Dedifferentiated amniotic fluid mesenchymal stem cell (primary cell): ENCODE data around the gene GP1BB.
"Not testable (repeated sequence)": the region's sequence is repeated elsewhere in the genome, so short reads cannot be mapped to it uniquely, and the experiment has no call there.

Source experiments
- DNase-seq: peaks from one replicate; pipeline ENCODE4 v3.0.0-alpha.2; 2016; ENCODE audit errors: extremely low spot score

GP1BB gene

DNA sequence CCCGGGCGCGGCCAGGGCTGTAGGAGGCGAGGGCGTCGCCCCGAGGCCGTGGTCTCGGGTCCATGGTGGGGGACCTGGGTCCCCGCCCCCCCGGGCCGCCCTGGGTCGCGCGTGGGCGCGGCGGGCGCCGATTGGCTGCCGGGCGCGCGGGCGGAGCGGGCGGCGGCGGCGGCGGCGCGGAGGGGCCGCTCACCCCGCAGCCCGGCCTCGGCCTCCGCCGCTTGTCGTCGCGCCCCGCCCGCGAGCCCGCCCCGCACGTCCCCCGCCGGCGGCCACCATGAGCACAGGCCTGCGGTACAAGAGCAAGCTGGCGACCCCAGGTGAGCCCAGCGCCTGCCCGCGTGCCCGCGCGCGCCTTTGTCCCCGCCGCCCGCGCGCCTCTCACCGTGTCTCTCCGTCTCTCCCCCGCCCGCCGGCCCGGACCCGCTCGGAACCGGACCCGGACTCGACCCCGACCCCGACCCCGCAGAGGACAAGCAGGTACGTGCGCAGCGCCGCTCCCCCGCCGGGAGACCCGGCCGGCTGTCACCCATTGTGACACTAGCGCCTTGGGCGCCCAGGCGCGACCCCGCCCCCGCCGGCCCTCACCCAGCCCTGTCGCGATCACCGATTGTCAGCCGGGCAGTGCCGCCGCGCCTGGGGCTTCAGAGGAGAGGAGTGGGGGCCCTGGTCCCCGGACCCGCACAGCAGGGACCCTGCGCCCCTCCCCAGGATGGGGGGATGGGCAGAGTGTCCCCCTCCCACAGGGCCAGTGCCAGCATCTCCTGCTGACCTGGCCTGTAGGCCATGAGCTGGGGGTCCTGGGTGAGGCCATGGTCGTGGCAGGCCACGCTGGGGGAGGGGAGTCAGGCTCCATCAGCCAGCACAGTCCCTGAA lies 8.8 kb upstream of the GP1BB start, which contains the start of gene SEPTIN5:
Gene SEPTIN5, plus strand, starts transcription at position 192 of the 876 bp plus-strand sequence. Its CDS starts 86 bp downstream, at position 278.
- no peak for DNase-seq

DNA sequence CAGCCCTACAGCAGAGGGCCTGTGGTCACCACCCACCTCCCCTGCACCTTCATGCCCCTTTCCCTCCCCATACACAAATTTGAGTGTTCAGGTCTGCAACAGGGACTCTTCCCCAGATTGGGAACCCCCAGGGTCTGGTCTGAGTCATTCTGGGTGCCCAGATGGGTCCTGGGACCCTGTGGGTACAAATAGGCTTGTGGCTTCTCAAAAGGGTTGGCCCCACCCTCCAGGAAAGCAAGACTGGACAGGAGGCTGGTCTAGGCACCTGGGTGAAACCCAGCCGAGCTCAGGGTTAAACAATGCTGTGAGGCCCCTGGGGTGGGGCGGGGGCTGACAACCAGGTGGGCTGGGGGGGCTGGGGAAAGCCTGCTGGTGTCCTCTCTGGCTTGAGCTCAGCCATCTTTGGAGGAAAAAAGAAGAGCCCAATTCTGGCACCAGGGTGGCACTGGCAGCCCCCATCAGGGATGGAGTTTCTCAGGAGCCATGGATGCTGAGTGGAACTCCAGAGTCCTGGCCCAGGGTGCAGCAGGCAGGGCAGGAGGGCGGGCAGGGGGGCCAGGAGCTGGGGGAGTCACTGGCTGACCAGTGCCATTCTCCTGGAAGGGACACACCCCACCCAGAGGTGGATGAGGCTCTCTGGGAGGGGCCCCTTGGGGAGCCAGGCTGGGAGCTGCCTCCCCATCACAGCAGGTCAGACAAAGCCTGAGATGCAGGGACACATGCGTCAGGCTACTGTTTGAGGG lies 8.0 kb upstream of the GP1BB start:
- no peak for DNase-seq

DNA sequence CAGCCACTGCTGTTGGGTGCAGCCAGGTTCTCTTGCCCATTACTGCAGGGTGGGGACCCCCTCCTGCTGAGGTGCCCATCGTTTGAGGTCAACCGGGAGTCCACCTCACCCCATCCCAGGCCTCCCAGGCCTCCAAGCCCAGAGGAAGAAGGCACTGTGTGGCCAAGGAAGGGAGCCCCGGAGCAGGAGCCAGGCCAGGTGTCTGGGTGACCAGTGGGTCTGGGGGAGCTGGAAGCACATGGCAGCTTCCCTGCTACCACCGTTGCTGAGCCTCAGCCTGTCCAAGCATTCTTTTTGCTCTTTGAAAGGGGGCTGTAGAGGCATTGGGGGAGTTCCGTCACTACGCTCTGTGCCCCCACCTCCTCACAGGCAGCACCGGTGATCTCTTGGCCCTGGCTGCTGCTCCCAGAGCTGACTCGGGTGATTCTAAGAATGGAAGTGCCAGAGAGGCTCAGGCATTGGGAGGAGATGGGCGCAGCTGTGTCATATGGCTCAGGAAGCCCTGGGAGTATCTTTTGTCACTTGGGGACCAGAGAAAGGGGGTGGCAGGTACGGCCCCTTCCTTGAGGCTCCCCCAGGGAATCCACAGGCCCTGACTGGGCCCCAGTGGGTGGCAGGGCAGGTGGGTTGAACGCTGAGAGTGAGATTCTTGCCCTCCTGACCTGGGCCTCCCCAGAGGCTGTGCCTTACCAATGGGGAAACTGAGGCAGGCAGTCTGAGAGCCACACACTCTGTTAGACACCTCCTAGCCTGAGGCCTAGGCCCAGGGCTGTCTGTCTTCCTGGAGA lies 7.1 kb upstream of the GP1BB start:
- no peak for DNase-seq

DNA sequence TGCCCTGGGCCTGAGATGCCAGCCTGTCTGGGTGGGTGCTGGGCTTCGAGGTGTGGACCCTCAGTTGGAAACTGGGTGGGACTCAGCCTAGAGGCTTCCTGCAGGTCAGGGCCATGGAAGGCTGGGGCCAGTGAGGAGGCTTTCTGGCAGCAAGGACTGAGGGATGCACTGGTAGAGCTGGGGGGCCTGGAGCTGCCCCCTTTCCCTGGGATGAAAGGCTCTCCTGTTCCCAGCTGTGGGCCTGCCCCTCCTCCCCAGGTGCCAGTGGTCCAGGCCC lies 6.6 kb upstream of the GP1BB start:
- no peak for DNase-seq

DNA sequence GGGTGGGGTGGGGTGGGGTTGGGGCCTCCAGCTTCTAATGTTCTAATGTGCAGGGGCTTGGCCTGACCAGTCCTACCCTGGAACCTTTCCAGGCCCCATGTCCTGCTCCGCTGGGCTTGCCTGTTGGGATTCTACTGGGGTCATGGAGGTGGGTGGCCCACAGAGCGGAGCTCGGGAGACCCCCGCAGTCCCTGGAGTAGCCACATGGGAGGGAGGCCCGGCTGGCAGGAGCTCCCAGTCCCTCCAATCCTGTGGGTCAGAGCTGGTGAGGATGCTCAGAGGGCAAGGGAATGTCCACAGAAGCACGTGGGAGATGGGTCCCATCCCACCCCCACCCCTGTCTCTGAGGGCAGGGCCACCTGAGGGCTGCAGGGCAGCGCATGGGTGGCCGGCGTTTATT lies 6.2 kb upstream of the GP1BB start:
- DNase-seq: no peak

DNA sequence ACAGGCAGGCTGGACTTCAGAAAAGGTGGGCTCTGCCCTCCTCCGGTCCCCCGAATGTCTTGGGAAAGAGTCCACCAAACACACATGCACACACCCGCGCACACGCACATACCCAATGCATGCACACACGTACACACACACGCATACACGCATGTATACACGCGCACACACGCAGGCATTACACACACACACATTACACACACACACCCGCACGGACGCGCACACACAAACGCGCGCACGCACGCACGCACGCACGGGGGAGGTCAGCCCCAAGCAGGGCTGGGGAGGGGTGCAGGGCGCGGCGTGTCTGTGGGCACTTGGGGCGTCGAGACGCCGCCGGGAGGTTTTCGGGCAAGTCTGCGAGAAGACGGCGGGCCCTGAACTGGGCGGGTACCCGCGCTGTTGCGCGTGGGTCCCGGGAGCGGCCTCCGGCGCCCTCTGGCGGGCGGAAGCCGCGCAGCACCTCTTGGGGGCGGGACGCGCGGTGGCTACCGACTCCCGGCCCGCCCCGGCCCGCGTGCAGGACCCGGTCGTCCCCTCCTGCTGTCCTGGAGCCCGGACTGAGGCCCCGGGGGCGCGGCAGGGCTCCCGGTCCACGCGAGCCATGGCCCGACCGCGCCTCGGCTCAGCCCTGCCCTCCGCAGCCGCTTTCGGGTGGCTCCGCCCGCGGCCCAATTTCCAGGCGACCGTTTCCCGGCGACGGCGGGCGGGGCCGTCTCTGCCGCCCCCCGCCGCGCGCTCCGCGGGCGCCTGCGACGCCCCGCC lies 5.5 kb upstream of the GP1BB start:
- peak; percentile 48 for DNase-seq

DNA sequence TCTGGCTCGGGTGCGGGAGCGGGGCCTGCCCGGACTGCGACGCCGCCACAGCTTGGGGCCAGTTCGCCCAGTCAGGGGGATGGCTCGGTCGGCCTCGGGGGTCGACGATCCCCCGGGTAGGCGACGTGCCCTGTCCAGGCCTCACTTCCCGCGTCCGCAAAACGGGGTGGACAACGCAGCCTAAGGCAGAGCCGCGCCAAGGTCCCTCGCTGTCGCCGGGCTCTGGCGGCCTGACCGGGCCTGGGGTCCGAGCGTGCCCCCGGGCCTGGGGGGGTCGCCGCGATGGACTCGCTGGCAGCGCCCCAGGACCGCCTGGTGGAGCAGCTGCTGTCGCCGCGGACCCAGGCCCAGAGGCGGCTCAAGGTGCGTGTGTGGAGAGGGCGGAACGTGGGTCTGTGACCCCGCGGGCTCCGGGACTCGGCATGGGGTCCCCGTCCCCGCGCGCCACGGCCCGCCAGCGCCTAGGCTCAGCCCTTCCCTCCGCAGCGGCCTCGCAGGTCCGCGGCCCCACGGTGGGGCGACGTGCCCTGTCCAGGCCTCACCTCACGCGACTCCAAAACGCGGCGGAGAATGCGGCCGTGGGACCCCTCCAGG lies 4.8 kb upstream of the GP1BB start:
- no peak for DNase-seq

DNA sequence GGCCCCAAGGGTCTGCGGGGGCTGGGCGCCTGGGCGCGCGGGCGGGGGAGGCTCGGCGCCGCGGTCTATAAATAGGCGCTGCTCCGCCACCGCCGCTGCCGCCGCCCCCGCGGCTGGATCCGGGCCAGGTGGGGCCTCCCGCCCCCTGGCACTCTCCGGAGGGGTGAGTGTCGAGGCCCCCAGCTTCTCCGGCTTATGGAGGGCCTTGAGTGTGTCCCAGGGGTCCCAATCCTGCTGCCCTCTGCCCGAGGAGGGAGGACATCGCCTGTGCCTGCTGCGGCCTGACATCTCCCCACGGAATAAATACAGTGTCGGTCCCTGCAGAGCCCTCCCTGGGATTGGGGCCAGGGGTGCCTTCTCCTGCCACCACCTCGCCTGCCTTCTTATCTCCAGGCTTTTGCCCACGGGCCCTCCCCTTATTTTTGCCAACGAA lies 4.3 kb upstream of the GP1BB start:
- no peak for DNase-seq

DNA sequence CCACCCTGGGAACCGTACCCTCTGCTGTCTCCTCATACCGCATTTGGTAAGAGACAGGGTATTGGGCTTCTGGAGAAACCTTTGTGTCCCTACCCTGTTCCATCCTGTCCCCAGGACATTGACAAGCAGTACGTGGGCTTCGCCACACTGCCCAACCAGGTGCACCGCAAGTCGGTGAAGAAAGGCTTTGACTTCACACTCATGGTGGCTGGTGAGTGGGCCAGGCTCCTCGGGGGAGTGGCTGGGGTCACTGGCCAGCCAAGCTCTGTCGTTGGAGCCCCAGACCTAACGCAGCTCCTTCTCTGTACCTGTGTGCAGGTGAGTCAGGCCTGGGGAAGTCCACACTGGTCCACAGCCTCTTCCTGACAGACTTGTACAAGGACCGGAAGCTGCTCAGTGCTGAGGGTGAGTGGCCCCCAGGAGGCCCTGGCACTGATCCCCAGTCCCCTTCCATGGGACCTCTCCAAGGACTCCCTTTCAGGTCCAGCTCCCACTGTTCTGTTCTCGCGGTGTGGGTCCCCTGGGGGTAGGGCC lies 3.8 kb upstream of the GP1BB start:
- DNase-seq: no peak

DNA sequence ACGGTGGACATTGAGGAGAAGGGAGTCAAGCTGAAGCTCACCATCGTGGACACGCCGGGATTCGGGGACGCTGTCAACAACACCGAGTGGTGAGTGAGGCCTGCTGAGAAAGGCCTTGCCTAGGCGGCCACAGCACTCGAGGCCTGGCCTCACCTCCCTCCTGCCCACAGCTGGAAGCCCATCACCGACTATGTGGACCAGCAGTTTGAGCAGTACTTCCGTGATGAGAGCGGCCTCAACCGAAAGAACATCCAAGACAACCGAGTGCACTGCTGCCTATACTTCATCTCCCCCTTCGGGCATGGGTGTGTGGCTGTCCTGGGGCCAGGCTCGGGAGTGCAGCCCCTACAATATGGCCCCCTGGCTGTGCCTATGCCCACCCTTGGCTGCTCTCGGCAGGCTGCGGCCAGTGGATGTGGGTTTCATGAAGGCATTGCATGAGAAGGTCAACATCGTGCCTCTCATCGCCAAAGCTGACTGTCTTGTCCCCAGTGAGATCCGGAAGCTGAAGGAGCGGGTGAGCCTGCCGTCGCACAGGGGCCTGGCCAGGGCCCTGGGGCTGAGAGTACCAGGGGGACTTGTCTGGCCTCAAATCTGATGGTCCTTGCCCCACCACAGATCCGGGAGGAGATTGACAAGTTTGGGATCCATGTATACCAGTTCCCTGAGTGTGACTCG lies 3.0 kb upstream of the GP1BB start:
- DNase-seq: no peak

DNA sequence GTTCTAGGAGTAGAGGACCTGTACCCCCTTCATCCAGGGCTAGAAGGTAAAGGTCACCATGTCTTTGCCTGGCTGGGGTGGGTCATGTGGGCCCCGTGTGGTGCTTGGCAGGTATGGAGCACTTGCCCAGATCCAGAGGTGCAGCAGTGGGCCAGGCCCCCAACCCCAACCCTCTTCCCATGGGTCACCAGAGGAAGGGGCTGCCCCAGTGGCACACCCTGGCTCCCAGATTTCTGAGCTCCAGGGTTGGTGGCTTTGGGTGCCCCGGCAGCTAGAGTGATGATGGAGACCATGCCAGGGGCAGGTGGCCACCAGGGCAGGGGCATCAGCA lies 2.4 kb upstream of the GP1BB start:
- DNase-seq: no peak

DNA sequence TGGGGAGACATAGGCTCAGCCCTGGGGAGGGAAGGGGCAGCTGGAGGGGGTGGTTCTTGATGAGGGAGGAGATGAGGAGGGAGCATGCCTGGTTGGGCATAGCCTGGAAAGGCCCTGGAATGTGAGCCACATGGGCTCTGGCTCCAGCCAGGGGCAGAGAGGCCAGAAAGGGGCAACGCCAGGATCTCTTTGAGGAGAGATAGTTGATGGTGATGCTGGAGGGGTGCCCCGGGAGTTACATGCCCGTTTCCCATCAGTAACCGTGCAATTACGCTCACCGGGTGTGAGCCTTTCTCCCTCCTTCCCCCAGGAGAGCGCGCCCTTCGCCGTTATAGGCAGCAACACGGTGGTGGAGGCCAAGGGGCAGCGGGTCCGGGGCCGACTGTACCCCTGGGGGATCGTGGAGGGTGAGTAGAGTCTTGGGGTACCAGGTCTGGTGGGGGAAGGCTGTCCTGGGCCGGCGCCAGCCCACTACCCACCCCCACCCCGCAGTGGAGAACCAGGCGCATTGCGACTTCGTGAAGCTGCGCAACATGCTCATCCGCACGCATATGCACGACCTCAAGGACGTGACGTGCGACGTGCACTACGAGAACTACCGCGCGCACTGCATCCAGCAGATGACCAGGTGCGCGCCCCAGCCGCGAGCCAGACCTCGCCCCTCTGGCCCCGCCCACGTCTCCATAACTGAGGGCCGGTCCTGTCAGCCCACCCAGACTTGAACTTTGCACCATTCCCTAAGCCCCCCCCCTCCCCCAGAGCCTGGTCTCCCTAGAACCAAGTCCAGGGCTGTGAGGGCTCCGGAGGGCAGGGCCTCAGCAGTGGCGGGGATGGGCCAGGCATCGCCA lies 1.8 kb upstream of the GP1BB start:
- DNase-seq: no peak

DNA sequence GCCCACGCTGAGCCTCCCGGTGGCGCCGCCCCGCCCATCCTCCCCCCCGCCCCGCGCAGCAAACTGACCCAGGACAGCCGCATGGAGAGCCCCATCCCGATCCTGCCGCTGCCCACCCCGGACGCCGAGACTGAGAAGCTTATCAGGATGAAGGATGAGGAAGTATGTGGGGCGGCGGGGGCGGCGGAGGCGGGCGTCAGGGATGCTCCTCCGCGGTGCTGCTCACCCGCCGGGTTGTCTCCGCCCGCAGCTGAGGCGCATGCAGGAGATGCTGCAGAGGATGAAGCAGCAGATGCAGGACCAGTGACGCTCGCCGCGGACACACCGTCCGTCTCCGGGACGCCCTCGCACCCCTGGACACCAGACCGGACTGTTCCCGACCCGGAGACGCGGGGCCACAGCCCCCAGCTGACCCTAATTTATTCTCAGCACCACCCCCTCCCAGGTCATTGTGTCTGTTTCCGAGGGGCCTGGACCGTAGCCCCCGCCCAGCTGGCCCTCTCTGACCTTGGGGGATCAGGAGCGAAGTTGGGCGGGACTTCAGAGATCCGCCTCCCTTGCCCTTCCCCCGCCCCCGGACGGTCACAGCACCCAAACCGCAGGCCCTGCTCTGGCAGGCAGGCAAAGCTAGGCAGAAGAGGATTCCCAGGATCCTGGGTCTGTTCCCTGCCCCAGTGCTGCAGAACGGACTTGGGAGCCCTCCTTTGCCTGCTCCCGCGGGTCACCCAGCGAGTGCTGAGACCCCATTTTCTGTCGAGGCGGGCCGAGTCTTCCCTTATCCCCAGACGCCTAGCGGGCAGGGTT lies 959 bp upstream of the GP1BB start:
- DNase-seq: no peak

DNA sequence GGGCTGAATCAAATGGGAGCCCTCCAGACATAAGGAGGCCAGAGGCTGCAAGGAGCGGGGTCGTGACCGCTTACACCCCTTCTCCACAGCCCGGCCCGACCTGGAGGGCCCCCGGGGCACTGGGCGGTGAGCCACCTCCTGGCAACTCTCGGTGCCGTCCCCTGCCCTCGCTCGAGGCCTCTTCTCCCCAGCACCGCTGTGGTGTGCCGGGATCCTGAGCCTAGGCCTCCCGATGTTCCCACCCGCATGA lies 432 bp upstream of the GP1BB start:
- no peak for DNase-seq

DNA sequence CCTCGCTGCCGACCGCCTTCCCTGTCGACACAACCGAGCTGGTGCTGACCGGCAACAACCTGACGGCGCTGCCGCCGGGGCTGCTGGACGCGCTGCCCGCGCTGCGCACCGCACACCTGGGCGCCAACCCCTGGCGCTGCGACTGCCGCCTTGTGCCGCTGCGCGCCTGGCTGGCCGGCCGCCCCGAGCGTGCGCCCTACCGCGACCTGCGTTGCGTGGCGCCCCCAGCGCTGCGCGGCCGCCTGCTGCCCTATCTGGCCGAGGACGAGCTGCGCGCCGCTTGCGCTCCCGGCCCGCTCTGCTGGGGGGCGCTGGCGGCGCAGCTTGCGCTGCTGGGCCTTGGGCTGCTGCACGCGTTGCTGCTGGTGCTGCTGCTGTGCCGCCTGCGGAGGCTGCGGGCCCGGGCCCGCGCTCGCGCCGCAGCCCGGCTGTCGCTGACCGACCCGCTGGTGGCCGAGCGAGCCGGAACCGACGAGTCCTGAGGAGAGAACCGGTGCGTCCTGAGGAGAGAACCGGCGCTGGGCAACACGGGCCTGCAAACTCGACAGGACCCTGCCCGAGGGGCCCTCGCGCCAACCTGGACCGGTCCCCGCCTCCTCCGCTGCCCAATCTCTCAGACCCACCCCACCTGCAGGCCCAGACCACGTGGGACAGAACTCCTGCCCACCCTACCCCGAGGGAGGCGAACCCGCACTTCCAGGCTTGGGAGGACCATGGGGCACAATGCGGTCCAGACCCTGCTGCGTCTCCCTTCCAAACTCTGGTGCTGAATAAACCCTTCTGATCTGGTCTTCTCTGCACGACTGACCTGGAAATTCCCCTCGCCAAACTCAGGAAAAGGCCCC lies 866 bp downstream of the GP1BB start:
- DNase-seq: no peak

DNA sequence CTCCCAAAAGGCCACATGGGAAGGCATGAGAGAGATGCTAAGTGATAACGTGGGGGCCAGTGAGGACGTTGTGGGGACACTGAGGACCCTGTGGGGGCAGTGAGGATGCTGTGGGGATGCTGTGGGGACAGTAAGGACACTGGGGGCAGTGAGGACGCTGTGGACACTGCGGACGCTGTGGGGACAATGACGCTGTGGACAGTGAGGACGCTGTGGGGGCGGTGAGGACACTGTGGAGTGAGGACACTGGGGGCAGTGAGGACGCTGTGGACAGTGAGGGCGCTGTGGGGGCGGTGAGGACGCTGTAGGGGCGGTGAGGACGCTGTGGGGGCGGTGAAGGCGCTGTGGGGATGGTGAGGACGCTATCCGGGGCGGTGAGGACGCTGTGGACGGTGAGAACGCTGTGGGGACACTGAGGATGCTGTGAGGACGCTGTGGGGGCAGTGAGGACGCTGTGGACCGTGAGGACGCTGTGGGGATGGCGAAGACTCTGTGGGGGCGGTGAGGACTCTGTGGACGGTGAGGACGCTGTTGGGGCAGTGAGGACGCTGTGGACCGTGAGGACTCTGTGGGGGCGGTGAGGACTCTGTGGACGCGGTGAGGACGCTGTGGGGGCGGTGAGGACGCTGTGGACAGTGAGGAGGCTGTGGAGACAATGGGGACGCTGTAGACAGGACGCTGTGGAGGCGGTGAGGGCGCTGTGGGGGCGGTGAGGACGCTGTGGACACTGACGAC lies 1.8 kb downstream of the GP1BB start:
- DNase-seq: no peak

DNA sequence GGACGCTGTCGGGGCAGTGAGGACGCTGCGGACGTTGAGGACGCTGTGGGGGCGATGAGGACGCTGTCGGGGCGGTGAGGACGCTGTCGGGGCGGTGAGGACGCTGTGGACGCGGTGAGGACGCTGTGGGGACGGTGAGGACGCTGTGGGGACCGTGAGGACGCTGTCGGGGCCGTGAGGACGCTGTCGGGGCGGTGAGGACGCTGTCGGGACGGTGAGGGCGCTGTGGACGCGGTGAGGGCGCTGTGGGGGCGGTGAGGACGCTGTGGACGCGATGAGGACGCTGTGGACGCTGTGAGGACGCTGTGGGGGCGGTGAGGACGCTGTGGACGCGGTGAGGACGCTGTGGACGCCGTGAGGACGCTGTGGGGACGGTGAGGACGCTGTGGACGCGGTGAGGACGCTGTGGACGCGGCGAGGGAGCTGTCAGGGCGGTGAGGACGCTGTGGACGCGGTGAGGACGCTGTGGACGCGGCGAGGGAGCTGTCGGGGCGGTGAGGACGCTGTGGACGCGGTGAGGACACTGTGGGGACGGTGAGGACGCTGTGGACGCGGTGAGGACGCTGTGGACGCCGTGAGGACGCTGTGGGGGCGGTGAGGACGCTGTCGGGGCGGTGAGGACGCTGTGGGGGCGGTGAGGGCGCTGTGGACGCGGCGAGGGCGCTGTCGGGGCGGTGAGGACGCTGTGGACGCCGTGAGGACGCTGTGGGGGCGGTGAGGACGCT lies 2.9 kb downstream of the GP1BB start:
- not testable (repeated sequence) for DNase-seq
